Measurements from ENCODE around the gene C1orf53.

C1orf53 gene

GRCh38 chr1:197921235-197922069 is 19.0 kb downstream of the C1orf53 start:
- Histone ChIP-seq H3K9ac (no peak overlapping the region), H3K9me3 (peaks cover 14% of the 10 kb centered on the region; the same call in 1 of the 2 replicates), H3K4me1 (peaks cover 10% of the 10 kb centered on the region), H3K36me3 (no peaks in the 10 kb centered on the region), H3K4me2 (no peak overlapping the region), H3K27ac (no peak overlapping the region), H3K4me3 (no peak overlapping the region), H4K20me1 (peaks cover 64% of the 10 kb centered on the region), H3K27me3 (peaks cover 70% of the 10 kb centered on the region)
- TF ChIP-seq Cebpa-rat (IDR thresholded peaks at IDR 0.05) = no peak

GRCh38 chr1:197922070-197922390 is 19.6 kb downstream of the C1orf53 start:
- H3K9me3 ChIP-seq = peaks cover 14% of the 10 kb centered on the region; the same call in 1 of the 2 replicates
- H3K4me3 ChIP-seq = no peak overlapping the region
- no peak overlapping the region for H3K4me2 ChIP-seq
- no peak overlapping the region for H3K27ac ChIP-seq
- no peak for TF ChIP-seq Cebpa-rat (IDR thresholded peaks at IDR 0.05)
- peaks cover 58% of the 10 kb centered on the region for H4K20me1 ChIP-seq
- peaks cover 65% of the 10 kb centered on the region for H3K27me3 ChIP-seq
- no peaks in the 10 kb centered on the region for H3K36me3 ChIP-seq
- H3K9ac ChIP-seq = no peak overlapping the region
- H3K4me1 ChIP-seq = peaks cover 10% of the 10 kb centered on the region

- Histone ChIP-seq H4K20me1 (peaks cover 48% of the 10 kb centered on the region), H3K27ac (no peak overlapping the region), H3K9me3 (peaks cover 9% of the 10 kb centered on the region; the same call in 1 of the 2 replicates), H3K4me2 (no peak overlapping the region), H3K4me1 (peaks cover 10% of the 10 kb centered on the region), H3K9ac (no peak overlapping the region), H3K4me3 (no peak overlapping the region), H3K27me3 (peaks cover 64% of the 10 kb centered on the region), H3K36me3 (no peaks in the 10 kb centered on the region)
- TF ChIP-seq Cebpa-rat (IDR thresholded peaks at IDR 0.05) = no peak
Observed at GRCh38 chr1:197923038-197923437, 20.6 kb downstream of the C1orf53 start.

GRCh38 chr1:197924516-197925123 is 22.2 kb downstream of the C1orf53 start:
- Histone ChIP-seq H4K20me1 (peaks cover 32% of the 10 kb centered on the region), H3K9me3 (peaks cover 5% of the 10 kb centered on the region; the same call in 1 of the 2 replicates)
- TF ChIP-seq Cebpa-rat (IDR thresholded peaks at IDR 0.05) = no peak

GRCh38 chr1:197927908-197928665 is 25.7 kb downstream of the C1orf53 start:
- no peak for TF ChIP-seq Cebpa-rat (IDR thresholded peaks at IDR 0.05)
- no peak overlapping the region for H3K4me2 ChIP-seq
- peaks cover 1% of the 10 kb centered on the region; the same call in 1 of the 2 replicates for H4K20me1 ChIP-seq
- no peaks in the 10 kb centered on the region for H3K4me1 ChIP-seq
- no peak overlapping the region for H3K27ac ChIP-seq
- H3K9me3 ChIP-seq = no peaks in the 10 kb centered on the region
- peaks cover 19% of the 10 kb centered on the region for H3K27me3 ChIP-seq
- no peaks in the 10 kb centered on the region for H3K36me3 ChIP-seq
- no peak overlapping the region for H3K9ac ChIP-seq
- H3K4me3 ChIP-seq = no peak overlapping the region

More at GRCh38 chr1:197924516-197925123, 22.2 kb downstream of the C1orf53 start:
- H3K4me3 ChIP-seq = no peak overlapping the region
- H3K9ac ChIP-seq = no peak overlapping the region
- peaks cover 53% of the 10 kb centered on the region for H3K27me3 ChIP-seq
- no peaks in the 10 kb centered on the region for H3K36me3 ChIP-seq
- H3K4me1 ChIP-seq = peaks cover 3% of the 10 kb centered on the region
- H3K27ac ChIP-seq = no peak overlapping the region
- no peak overlapping the region for H3K4me2 ChIP-seq

- Histone ChIP-seq H3K4me3 (no peak overlapping the region), H3K27me3 (peaks cover 15% of the 10 kb centered on the region; the same call in 1 of the 2 replicates), H4K20me1 (no peaks in the 10 kb centered on the region), H3K4me1 (no peaks in the 10 kb centered on the region), H3K9me3 (no peaks in the 10 kb centered on the region), H3K36me3 (no peaks in the 10 kb centered on the region), H3K9ac (no peak overlapping the region), H3K4me2 (no peak overlapping the region), H3K27ac (no peak overlapping the region)
- TF ChIP-seq Cebpa-rat (IDR thresholded peaks at IDR 0.05) = no peak
Observed at GRCh38 chr1:197928849-197929336, 26.5 kb downstream of the C1orf53 start.

- H3K4me2 ChIP-seq = no peak overlapping the region
- no peaks in the 10 kb centered on the region for H3K4me1 ChIP-seq
- H3K9ac ChIP-seq = no peak overlapping the region
- H3K4me3 ChIP-seq = no peak overlapping the region
- H3K9me3 ChIP-seq = no peaks in the 10 kb centered on the region
- TF ChIP-seq Cebpa-rat (IDR thresholded peaks at IDR 0.05) = no peak
- H3K27me3 ChIP-seq = peaks cover 5% of the 10 kb centered on the region; the same call in 1 of the 2 replicates
- no peak overlapping the region for H3K27ac ChIP-seq
- no peaks in the 10 kb centered on the region for H3K36me3 ChIP-seq
- no peaks in the 10 kb centered on the region for H4K20me1 ChIP-seq
Observed at GRCh38 chr1:197933016-197933415, 30.6 kb downstream of the C1orf53 start.

- Histone ChIP-seq H3K4me3 (no peak overlapping the region), H3K4me1 (no peaks in the 10 kb centered on the region), H3K36me3 (no peaks in the 10 kb centered on the region), H3K9me3 (no peaks in the 10 kb centered on the region), H3K27me3 (no peaks in the 10 kb centered on the region), H3K4me2 (no peak overlapping the region), H4K20me1 (no peaks in the 10 kb centered on the region), H3K9ac (no peak overlapping the region), H3K27ac (no peak overlapping the region)
- TF ChIP-seq Cebpa-rat (IDR thresholded peaks at IDR 0.05) = no peak
Observed at GRCh38 chr1:197933647-197934046, 31.2 kb downstream of the C1orf53 start.

GRCh38 chr1:197937381-197937780 is 35.0 kb downstream of the C1orf53 start:
- no peaks in the 10 kb centered on the region for H3K36me3 ChIP-seq
- H3K27me3 ChIP-seq = no peaks in the 10 kb centered on the region
- H3K27ac ChIP-seq = no peak overlapping the region
- H3K4me3 ChIP-seq = no peak overlapping the region
- no peak for TF ChIP-seq Cebpa-rat (IDR thresholded peaks at IDR 0.05)
- no peaks in the 10 kb centered on the region for H3K4me1 ChIP-seq
- H3K9me3 ChIP-seq = no peaks in the 10 kb centered on the region
- no peak overlapping the region for H3K9ac ChIP-seq
- no peak overlapping the region for H3K4me2 ChIP-seq
- no peaks in the 10 kb centered on the region for H4K20me1 ChIP-seq

Data from BLaER1 (cell line).